Urinary bladder (tissue), 4 donors: Measurements from ENCODE around the gene FBXO31. TPM values are rescaled to one million over a fixed set of nuclear protein-coding genes. Genes with fewer than 3 reads are reported as not detected.
"Not testable (repeated sequence)": the region's sequence is repeated elsewhere in the genome, so short reads cannot be mapped to it uniquely, and the experiment has no call there.

Experiments
- DNase-seq: peaks from one replicate; pipeline ENCODE4 v3.0.0-alpha.2; 2015; ENCODE audit errors: extremely low spot score
- H3K27ac ChIP-seq: one replicate; pipeline ENCODE4 v1.5.1; 2013; ENCODE audit warnings: low read depth, mild to moderate bottlenecking, moderate library complexity
- H3K36me3 ChIP-seq: one replicate; pipeline ENCODE4 v1.6.1; 2013; ENCODE audit warnings: mild to moderate bottlenecking, moderate library complexity; ENCODE audit not compliant: insufficient read depth
- H3K4me1 ChIP-seq: one replicate; pipeline ENCODE4 v1.6.1; 2013; ENCODE audit warnings: mild to moderate bottlenecking, moderate library complexity; ENCODE audit not compliant: insufficient read depth
- H3K4me3 ChIP-seq: one replicate; pipeline ENCODE4 v1.5.1; 2013; ENCODE audit warnings: low read depth, low read length
- WGBS: extraction: QIAGEN DNeasy Blood & Tissue Kit; methylation state at CpG from one replicate; pipeline ENCODE4 v1.1.7; 2013; 5-methylcytosine and 5-hydroxymethylcytosine counted together
- polyA plus RNA-seq: library from polyadenylated mRNA; stranded (reverse); fragments of 200-250 nt; gene quantifications from one replicate; pipeline ENCODE4 v1.2.3, GENCODE V29; 2013
- total RNA-seq: library from RNA; depleted of rRNA; stranded (reverse); fragments of >200 nt; gene quantifications from one replicate; pipeline ENCODE4 v1.2.3, GENCODE V29; 2014
- donor health status: healthy with polysubstance abuse.
- donor health status: healthy.

Gene FBXO31
- total and polyA plus RNA-seq, 2 donors: 15.0 to 65.2 TPM

- 90% methylated on average over 14 of the region's 14 CpGs for WGBS
- DNase-seq: no peak
- Histone ChIP-seq H3K27ac (no peak overlapping the region), H3K4me1 (no peaks in the 10 kb centered on the region), H3K4me3 (no peak overlapping the region), H3K36me3 (peaks cover 6% of the 10 kb centered on the region)
Measured at GRCh38 chr16:87406495-87407088, 23.0 kb upstream of the FBXO31 start.

GRCh38 chr16:87404764-87405625, 21.4 kb upstream of the FBXO31 start:
- no peak for DNase-seq
- Histone ChIP-seq H3K27ac (no peak overlapping the region), H3K4me3 (no peak overlapping the region), H3K36me3 (peaks cover 5% of the 10 kb centered on the region), H3K4me1 (no peaks in the 10 kb centered on the region)
- WGBS: 92% methylated on average over 19 of the region's 19 CpGs

GRCh38 chr16:87395181-87395842, 11.7 kb upstream of the FBXO31 start:
- WGBS: 69% methylated on average over 7 of the region's 7 CpGs
- no peaks in the 10 kb centered on the region for H3K4me1 ChIP-seq
- H3K36me3 ChIP-seq: peaks cover 6% of the 10 kb centered on the region
- H3K27ac ChIP-seq: no peak overlapping the region
- no peak overlapping the region for H3K4me3 ChIP-seq
- DNase-seq: no peak

GRCh38 chr16:87393680-87394055, 10.1 kb upstream of the FBXO31 start:
- H3K27ac ChIP-seq: no peak overlapping the region
- H3K4me1 ChIP-seq: no peaks in the 10 kb centered on the region
- WGBS: 84% methylated on average over 6 of the region's 6 CpGs
- DNase-seq: no peak
- H3K36me3 ChIP-seq: peaks cover under 1% of the 10 kb centered on the region
- H3K4me3 ChIP-seq: peak overlapping the region; percentile 95

GRCh38 chr16:87392821-87393679, 9.5 kb upstream of the FBXO31 start:
- H3K4me3 ChIP-seq: peak overlapping the region; percentile 95
- no peaks in the 10 kb centered on the region for H3K36me3 ChIP-seq
- H3K4me1 ChIP-seq: no peaks in the 10 kb centered on the region
- no peak for DNase-seq
- whole genome bisulfite sequencing: 2% methylated on average over 53 of the region's 53 CpGs
- H3K27ac ChIP-seq: peak overlapping the region; percentile 96

GRCh38 chr16:87391950-87392820, 8.6 kb upstream of the FBXO31 start, which contains the start of gene MAP1LC3B:
TSS of gene MAP1LC3B (plus strand) at chr16:87392336. CDS start at chr16:87392428, 92 bp downstream.
- under 1% methylated on average over 113 of the region's 113 CpGs for WGBS
- DNase-seq: peak; percentile 81
- H3K27ac ChIP-seq: peak within 1 kb of the TSS; percentile 96
- no peaks in the 10 kb centered on the region for H3K4me1 ChIP-seq
- peak within 1 kb of the TSS; percentile 95 for H3K4me3 ChIP-seq
- H3K36me3 ChIP-seq: no peaks in the 10 kb centered on the region

- no peaks in the 10 kb centered on the region for H3K4me1 ChIP-seq
- WGBS: 7% methylated on average over 44 of the region's 44 CpGs
- peak overlapping the region; percentile 53 for H3K4me3 ChIP-seq
- no peak for DNase-seq
- peak overlapping the region; percentile 94 for H3K27ac ChIP-seq
- no peaks in the 10 kb centered on the region for H3K36me3 ChIP-seq
Measured at GRCh38 chr16:87391324-87391949, 7.9 kb upstream of the FBXO31 start.

- WGBS: 96% methylated on average over 24 of the region's 24 CpGs
- H3K36me3 ChIP-seq: no peaks in the 10 kb centered on the region
- no peaks in the 10 kb centered on the region for H3K4me1 ChIP-seq
- no peak for DNase-seq
- H3K27ac ChIP-seq: peak overlapping the region; percentile 94
- no peak overlapping the region for H3K4me3 ChIP-seq
Measured at GRCh38 chr16:87390641-87391323, 7.2 kb upstream of the FBXO31 start.

GRCh38 chr16:87389914-87390313, 6.3 kb upstream of the FBXO31 start:
- 97% methylated on average over 9 of the region's 9 CpGs for WGBS
- H3K4me3 ChIP-seq, H3K4me1 ChIP-seq, H3K36me3 ChIP-seq, DNase-seq, H3K27ac ChIP-seq: not testable (repeated sequence)

- no peaks in the 10 kb centered on the region for H3K4me1 ChIP-seq
Measured at GRCh38 chr16:87389245-87389644, 5.7 kb upstream of the FBXO31 start.

GRCh38 chr16:87388818-87389134, 5.2 kb upstream of the FBXO31 start:
- 32% methylated on average over 1 of the region's 1 CpG for WGBS
- no peaks in the 10 kb centered on the region for H3K4me1 ChIP-seq

More at GRCh38 chr16:87389245-87389644, 5.7 kb upstream of the FBXO31 start:
- H3K27ac ChIP-seq: no peak overlapping the region
- DNase-seq: no peak
- 92% methylated on average over 5 of the region's 5 CpGs for WGBS
- no peaks in the 10 kb centered on the region for H3K36me3 ChIP-seq
- no peak overlapping the region for H3K4me3 ChIP-seq

More at GRCh38 chr16:87388818-87389134, 5.2 kb upstream of the FBXO31 start:
- H3K27ac ChIP-seq: no peak overlapping the region
- no peak overlapping the region for H3K4me3 ChIP-seq
- DNase-seq: no peak
- H3K36me3 ChIP-seq: no peaks in the 10 kb centered on the region
